Measurements from ENCODE around the gene CDC42BPA. TPM values are rescaled to one million over a fixed set of nuclear protein-coding genes. Genes with fewer than 3 reads are reported as not detected.

Gene CDC42BPA
- total RNA-seq, 1 experiment from 2014 or later, result 25.2 TPM

DNA sequence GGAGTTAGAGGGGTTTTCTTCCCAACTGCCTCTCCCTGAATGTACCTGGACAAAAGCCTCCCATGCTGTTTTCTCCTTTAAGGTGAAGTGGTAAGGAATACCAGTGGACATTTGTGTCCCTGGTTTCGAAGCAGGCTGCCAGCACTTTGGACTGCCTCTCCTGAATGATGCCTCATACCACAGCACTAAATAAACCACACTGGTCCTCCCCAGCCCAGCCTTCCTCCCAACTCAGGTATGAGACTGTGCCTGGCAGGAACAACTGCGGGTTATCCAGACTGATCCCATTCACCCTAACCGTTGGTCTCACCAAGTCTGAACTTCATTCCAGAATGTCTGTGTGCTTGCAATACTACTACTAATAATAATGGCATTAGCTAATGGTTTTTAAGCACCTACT lies 368.9 kb downstream of the CDC42BPA start (continued):
- TF ChIP-seq, protein P1, sequence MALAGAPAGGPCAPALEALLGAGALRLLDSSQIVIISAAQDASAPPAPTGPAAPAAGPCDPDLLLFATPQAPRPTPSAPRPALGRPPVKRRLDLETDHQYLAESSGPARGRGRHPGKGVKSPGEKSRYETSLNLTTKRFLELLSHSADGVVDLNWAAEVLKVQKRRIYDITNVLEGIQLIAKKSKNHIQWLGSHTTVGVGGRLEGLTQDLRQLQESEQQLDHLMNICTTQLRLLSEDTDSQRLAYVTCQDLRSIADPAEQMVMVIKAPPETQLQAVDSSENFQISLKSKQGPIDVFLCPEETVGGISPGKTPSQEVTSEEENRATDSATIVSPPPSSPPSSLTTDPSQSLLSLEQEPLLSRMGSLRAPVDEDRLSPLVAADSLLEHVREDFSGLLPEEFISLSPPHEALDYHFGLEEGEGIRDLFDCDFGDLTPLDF (CRISPR knock-in tag; IDR thresholded peaks at IDR 0.05), result no peak
- TF ChIP-seq, protein P2, sequence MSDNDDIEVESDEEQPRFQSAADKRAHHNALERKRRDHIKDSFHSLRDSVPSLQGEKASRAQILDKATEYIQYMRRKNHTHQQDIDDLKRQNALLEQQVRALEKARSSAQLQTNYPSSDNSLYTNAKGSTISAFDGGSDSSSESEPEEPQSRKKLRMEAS (CRISPR knock-in tag; IDR thresholded peaks at IDR 0.05), result no peak

DNA sequence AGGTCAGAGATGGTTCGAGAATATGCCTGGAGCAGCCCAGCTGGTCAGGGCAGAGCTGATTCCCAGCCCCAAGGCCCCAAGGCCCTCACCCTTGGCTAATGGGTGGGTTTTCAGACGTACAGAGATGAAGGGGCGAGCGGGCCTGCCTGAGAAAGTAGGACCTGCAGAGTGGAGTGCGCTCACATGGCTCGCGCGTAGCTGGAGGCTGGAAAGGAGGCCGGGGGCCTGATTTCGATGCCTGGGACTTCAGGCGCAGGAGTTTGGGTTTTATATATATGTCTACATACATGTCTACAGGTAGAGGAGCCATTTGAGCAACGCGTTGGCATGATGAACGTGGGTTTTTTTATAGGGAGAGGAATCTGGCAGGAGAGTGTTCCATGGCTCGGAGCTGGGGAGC lies 369.3 kb downstream of the CDC42BPA start:
- Mint-ChIP-seq H3K9me3 (peaks cover 8% of the 10 kb centered on the region), H3K27ac (no peak overlapping the region), H3K27me3 (ENCODE audit: low read depth) (no peaks in the 10 kb centered on the region), H3K36me3 (peaks cover 4% of the 10 kb centered on the region), H3K4me1 (peaks cover 36% of the 10 kb centered on the region), H3K4me3 (no peak overlapping the region)
- ChIA-PET POLR2A (no interaction called here), CTCF (interaction anchor here (1.9 kb wide), 1 partner anchor 340 kb away, joined by 5 read pairs; no protein-coding TSS in a partner anchor)
- no peak for ATAC-seq
- no peak for DNase-seq (ENCODE audit: low spot score)
- TF ChIP-seq IRF2 (CRISPR knock-in tag; IDR thresholded peaks at IDR 0.05; ENCODE audit: borderline replicate concordance, low read depth) (no peak), RELA (CRISPR knock-in tag; IDR thresholded peaks at IDR 0.05; ENCODE audit: borderline replicate concordance) (no peak), NFYB (CRISPR knock-in tag; conservative IDR thresholded peaks at IDR 0.05; ENCODE audit: low read depth) (no peak), ZNF121 (CRISPR knock-in tag; IDR thresholded peaks at IDR 0.05) (no peak), ESRRA (CRISPR knock-in tag; IDR thresholded peaks at IDR 0.05; ENCODE audit: borderline replicate concordance) (no peak), ZNF219 (CRISPR knock-in tag; IDR thresholded peaks at IDR 0.05; ENCODE audit: borderline replicate concordance) (no peak), ZBTB21 (CRISPR knock-in tag; IDR thresholded peaks at IDR 0.05; ENCODE audit: borderline replicate concordance) (no peak), SMAD3 (CRISPR knock-in tag; IDR thresholded peaks at IDR 0.05; ENCODE audit: borderline replicate concordance) (no peak), ZNF232 (CRISPR knock-in tag; IDR thresholded peaks at IDR 0.05) (no peak)
- TF ChIP-seq, protein P3, sequence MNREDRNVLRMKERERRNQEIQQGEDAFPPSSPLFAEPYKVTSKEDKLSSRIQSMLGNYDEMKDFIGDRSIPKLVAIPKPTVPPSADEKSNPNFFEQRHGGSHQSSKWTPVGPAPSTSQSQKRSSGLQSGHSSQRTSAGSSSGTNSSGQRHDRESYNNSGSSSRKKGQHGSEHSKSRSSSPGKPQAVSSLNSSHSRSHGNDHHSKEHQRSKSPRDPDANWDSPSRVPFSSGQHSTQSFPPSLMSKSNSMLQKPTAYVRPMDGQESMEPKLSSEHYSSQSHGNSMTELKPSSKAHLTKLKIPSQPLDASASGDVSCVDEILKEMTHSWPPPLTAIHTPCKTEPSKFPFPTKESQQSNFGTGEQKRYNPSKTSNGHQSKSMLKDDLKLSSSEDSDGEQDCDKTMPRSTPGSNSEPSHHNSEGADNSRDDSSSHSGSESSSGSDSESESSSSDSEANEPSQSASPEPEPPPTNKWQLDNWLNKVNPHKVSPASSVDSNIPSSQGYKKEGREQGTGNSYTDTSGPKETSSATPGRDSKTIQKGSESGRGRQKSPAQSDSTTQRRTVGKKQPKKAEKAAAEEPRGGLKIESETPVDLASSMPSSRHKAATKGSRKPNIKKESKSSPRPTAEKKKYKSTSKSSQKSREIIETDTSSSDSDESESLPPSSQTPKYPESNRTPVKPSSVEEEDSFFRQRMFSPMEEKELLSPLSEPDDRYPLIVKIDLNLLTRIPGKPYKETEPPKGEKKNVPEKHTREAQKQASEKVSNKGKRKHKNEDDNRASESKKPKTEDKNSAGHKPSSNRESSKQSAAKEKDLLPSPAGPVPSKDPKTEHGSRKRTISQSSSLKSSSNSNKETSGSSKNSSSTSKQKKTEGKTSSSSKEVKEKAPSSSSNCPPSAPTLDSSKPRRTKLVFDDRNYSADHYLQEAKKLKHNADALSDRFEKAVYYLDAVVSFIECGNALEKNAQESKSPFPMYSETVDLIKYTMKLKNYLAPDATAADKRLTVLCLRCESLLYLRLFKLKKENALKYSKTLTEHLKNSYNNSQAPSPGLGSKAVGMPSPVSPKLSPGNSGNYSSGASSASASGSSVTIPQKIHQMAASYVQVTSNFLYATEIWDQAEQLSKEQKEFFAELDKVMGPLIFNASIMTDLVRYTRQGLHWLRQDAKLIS (CRISPR knock-in tag; IDR thresholded peaks at IDR 0.05; ENCODE audit: borderline replicate concordance), result no peak
- TF ChIP-seq, protein P4, sequence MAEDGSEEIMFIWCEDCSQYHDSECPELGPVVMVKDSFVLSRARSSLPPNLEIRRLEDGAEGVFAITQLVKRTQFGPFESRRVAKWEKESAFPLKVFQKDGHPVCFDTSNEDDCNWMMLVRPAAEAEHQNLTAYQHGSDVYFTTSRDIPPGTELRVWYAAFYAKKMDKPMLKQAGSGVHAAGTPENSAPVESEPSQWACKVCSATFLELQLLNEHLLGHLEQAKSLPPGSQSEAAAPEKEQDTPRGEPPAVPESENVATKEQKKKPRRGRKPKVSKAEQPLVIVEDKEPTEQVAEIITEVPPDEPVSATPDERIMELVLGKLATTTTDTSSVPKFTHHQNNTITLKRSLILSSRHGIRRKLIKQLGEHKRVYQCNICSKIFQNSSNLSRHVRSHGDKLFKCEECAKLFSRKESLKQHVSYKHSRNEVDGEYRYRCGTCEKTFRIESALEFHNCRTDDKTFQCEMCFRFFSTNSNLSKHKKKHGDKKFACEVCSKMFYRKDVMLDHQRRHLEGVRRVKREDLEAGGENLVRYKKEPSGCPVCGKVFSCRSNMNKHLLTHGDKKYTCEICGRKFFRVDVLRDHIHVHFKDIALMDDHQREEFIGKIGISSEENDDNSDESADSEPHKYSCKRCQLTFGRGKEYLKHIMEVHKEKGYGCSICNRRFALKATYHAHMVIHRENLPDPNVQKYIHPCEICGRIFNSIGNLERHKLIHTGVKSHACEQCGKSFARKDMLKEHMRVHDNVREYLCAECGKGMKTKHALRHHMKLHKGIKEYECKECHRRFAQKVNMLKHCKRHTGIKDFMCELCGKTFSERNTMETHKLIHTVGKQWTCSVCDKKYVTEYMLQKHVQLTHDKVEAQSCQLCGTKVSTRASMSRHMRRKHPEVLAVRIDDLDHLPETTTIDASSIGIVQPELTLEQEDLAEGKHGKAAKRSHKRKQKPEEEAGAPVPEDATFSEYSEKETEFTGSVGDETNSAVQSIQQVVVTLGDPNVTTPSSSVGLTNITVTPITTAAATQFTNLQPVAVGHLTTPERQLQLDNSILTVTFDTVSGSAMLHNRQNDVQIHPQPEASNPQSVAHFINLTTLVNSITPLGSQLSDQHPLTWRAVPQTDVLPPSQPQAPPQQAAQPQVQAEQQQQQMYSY (CRISPR knock-in tag; IDR thresholded peaks at IDR 0.05), result no peak
- TF ChIP-seq, protein P5, sequence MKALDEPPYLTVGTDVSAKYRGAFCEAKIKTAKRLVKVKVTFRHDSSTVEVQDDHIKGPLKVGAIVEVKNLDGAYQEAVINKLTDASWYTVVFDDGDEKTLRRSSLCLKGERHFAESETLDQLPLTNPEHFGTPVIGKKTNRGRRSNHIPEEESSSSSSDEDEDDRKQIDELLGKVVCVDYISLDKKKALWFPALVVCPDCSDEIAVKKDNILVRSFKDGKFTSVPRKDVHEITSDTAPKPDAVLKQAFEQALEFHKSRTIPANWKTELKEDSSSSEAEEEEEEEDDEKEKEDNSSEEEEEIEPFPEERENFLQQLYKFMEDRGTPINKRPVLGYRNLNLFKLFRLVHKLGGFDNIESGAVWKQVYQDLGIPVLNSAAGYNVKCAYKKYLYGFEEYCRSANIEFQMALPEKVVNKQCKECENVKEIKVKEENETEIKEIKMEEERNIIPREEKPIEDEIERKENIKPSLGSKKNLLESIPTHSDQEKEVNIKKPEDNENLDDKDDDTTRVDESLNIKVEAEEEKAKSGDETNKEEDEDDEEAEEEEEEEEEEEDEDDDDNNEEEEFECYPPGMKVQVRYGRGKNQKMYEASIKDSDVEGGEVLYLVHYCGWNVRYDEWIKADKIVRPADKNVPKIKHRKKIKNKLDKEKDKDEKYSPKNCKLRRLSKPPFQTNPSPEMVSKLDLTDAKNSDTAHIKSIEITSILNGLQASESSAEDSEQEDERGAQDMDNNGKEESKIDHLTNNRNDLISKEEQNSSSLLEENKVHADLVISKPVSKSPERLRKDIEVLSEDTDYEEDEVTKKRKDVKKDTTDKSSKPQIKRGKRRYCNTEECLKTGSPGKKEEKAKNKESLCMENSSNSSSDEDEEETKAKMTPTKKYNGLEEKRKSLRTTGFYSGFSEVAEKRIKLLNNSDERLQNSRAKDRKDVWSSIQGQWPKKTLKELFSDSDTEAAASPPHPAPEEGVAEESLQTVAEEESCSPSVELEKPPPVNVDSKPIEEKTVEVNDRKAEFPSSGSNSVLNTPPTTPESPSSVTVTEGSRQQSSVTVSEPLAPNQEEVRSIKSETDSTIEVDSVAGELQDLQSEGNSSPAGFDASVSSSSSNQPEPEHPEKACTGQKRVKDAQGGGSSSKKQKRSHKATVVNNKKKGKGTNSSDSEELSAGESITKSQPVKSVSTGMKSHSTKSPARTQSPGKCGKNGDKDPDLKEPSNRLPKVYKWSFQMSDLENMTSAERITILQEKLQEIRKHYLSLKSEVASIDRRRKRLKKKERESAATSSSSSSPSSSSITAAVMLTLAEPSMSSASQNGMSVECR (CRISPR knock-in tag; IDR thresholded peaks at IDR 0.05; ENCODE audit: borderline replicate concordance), result no peak
- TF ChIP-seq, protein P6, sequence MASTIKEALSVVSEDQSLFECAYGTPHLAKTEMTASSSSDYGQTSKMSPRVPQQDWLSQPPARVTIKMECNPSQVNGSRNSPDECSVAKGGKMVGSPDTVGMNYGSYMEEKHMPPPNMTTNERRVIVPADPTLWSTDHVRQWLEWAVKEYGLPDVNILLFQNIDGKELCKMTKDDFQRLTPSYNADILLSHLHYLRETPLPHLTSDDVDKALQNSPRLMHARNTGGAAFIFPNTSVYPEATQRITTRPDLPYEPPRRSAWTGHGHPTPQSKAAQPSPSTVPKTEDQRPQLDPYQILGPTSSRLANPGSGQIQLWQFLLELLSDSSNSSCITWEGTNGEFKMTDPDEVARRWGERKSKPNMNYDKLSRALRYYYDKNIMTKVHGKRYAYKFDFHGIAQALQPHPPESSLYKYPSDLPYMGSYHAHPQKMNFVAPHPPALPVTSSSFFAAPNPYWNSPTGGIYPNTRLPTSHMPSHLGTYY (CRISPR knock-in tag; IDR thresholded peaks at IDR 0.05), result no peak
- TF ChIP-seq, protein P7, sequence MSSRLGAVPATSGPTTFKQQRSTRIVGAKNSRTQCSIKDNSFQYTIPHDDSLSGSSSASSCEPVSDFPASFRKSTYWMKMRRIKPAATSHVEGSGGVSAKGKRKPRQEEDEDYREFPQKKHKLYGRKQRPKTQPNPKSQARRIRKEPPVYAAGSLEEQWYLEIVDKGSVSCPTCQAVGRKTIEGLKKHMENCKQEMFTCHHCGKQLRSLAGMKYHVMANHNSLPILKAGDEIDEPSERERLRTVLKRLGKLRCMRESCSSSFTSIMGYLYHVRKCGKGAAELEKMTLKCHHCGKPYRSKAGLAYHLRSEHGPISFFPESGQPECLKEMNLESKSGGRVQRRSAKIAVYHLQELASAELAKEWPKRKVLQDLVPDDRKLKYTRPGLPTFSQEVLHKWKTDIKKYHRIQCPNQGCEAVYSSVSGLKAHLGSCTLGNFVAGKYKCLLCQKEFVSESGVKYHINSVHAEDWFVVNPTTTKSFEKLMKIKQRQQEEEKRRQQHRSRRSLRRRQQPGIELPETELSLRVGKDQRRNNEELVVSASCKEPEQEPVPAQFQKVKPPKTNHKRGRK (CRISPR knock-in tag; IDR thresholded peaks at IDR 0.05; ENCODE audit: borderline replicate concordance), result no peak
- TF ChIP-seq, protein P8, sequence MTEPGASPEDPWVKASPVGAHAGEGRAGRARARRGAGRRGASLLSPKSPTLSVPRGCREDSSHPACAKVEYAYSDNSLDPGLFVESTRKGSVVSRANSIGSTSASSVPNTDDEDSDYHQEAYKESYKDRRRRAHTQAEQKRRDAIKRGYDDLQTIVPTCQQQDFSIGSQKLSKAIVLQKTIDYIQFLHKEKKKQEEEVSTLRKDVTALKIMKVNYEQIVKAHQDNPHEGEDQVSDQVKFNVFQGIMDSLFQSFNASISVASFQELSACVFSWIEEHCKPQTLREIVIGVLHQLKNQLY (CRISPR knock-in tag; IDR thresholded peaks at IDR 0.05), result no peak
- TF ChIP-seq, protein P9, sequence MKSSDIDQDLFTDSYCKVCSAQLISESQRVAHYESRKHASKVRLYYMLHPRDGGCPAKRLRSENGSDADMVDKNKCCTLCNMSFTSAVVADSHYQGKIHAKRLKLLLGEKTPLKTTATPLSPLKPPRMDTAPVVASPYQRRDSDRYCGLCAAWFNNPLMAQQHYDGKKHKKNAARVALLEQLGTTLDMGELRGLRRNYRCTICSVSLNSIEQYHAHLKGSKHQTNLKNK (CRISPR knock-in tag; IDR thresholded peaks at IDR 0.05), result no peak
